ENCODE data around the gene SSBP3.
"Not testable (repeated sequence)": the region's sequence is repeated elsewhere in the genome, so short reads cannot be mapped to it uniquely, and the experiment has no call there.

- not testable (repeated sequence) for TF ChIP-seq CTCF (conservative IDR thresholded peaks at IDR 0.05); EZH2 (IDR thresholded peaks at IDR 0.05; ENCODE audit: low read depth)
Measured at GRCh38 chr1:54345548-54345947, 60.6 kb downstream of the SSBP3 start.
